ENCODE measurements around the gene SNAI3.
A peak's percentile ranks its signal among the peaks of the same experiment; 100 is the strongest.

SNAI3 gene

GRCh38 chr16:88686439-88687253 is at the start of gene SNAI3:
Gene SNAI3, minus strand, starts transcription at chr16:88686507. Its CDS starts 101 bp downstream, at chr16:88686406.
- DNase-seq (ENCODE audit: low read depth in 2 of 2, low spot score in 1 of 2): peak in 1 of 2 donors; percentile 73

GRCh38 chr16:88736088-88736487 is 49.8 kb upstream of the SNAI3 start:
- DNase-seq (ENCODE audit: low read depth in 2 of 2, low spot score in 1 of 2): no peak

DNA sequence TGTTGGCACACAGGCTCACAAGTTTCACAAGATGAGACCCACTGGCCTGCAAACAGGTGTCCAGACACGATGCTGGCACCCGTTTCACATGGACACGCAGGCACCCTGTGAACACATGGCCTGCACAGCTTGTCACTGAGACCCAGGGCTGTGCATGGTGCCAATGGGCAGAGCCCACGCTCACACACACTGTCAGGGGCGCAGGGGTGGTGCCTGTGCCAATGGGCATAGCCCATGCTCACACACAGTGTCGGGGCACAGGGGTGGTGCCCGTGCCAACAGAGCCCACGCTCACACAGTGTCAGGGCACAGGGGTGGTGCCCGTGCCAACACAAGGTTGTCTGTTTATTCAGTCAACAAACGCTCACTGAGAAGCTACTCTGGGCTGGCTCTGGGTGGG is 49.3 kb upstream of the SNAI3 start:
- DNase-seq (ENCODE audit: low read depth in 2 of 2, low spot score in 1 of 2): no peak

- DNase-seq (ENCODE audit: low read depth in 2 of 2, low spot score in 1 of 2): no peak
These were observed 48.8 kb upstream of the SNAI3 start for GRCh38 chr16:88735121-88735520.

- no peak for DNase-seq (ENCODE audit: low read depth in 2 of 2, low spot score in 1 of 2)
These were observed 48.0 kb upstream of the SNAI3 start for GRCh38 chr16:88734361-88734728.

- no peak for DNase-seq (ENCODE audit: low read depth in 2 of 2, low spot score in 1 of 2)
These were observed 47.5 kb upstream of the SNAI3 start for GRCh38 chr16:88733630-88734360.

DNA sequence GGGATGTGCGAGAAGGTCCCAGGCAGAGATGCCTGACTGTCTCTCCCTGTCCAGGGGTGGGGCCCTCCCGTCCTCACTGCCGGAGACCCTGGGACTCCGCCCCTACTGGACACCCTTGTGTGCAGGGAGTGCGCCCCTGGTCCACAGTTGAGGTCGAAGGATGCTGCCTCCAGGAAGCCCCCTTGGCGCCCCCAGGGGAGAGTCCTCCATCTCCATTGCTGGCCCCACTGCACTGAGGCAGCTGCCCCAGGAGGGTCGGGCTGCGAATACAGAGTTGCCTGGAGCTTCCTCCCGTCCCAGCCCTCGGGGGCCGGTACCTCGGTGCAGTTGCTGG is 46.6 kb upstream of the SNAI3 start:
- no peak for DNase-seq (ENCODE audit: low read depth in 2 of 2, low spot score in 1 of 2)

DNA sequence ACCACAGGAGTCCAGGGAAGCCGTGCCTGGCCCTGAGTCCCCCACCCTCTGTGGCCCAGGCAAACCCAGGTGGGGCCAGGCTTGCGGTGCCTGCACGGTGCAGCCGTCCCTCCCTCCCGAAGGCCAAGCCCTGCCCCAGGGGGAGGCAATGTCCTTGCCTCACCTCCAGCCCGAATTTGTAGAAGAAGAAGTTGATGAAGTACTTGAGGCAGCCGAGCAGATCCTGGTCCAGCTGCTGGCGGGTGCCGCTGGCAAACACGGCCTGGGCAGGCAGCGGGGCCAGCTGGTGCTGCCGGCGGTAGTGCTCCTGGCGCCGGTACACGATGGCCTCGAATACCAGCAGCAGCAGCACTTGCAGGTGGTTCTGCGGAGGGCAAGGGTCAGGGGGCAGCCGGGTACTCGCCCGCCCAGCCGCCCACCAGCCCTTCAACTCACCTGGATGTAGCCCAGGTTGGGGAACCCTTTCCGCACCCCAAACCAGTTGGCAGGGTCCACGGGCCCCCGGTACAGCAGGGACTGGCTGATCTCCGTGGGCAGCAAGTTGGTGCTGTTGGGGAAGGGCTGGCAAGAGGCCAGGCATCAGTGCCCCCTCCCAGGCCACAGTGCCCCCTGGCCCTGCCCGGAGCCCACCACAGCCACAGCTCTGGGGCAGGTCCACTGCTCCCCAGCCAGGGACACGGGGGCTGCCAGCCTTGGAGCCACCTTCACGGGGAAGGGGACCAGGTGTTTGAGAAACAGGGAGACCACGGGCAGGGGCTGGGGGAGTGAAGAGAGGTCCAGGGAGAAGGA is 46.1 kb upstream of the SNAI3 start:
- no peak for DNase-seq (ENCODE audit: low read depth in 2 of 2, low spot score in 1 of 2)

- DNase-seq (ENCODE audit: low read depth in 2 of 2, low spot score in 1 of 2): no peak
These were observed 45.4 kb upstream of the SNAI3 start for GRCh38 chr16:88731699-88732098.

GRCh38 chr16:88730632-88731607 is 44.6 kb upstream of the SNAI3 start:
- no peak for DNase-seq (ENCODE audit: low read depth in 2 of 2, low spot score in 1 of 2)

DNA sequence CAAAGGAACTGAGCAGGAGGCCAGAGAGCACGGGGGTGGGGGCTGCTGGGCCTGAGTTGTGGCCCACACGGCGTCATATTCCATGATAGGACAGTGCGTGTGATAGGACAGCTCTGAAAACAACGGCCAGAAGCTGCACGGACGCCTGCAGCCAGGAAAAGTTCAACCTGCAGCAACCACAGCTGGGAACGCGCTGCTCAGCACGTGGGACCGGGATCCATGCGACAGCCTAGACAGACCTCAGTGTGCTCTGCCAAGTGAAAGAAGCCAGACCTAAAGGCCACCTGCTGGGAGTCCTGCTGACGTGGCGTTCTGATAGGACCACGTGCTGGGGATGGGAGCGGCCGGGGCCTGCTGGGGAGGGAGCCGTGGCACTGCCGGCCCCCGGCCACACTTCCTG is 41.6 kb upstream of the SNAI3 start:
- DNase-seq (ENCODE audit: low read depth in 2 of 2, low spot score in 1 of 2): no peak

GRCh38 chr16:88726981-88727380 is 40.7 kb upstream of the SNAI3 start:
- no peak for DNase-seq (ENCODE audit: low read depth in 2 of 2, low spot score in 1 of 2)

GRCh38 chr16:88726408-88726749 is 40.1 kb upstream of the SNAI3 start:
- DNase-seq (ENCODE audit: low read depth in 2 of 2, low spot score in 1 of 2): no peak

DNA sequence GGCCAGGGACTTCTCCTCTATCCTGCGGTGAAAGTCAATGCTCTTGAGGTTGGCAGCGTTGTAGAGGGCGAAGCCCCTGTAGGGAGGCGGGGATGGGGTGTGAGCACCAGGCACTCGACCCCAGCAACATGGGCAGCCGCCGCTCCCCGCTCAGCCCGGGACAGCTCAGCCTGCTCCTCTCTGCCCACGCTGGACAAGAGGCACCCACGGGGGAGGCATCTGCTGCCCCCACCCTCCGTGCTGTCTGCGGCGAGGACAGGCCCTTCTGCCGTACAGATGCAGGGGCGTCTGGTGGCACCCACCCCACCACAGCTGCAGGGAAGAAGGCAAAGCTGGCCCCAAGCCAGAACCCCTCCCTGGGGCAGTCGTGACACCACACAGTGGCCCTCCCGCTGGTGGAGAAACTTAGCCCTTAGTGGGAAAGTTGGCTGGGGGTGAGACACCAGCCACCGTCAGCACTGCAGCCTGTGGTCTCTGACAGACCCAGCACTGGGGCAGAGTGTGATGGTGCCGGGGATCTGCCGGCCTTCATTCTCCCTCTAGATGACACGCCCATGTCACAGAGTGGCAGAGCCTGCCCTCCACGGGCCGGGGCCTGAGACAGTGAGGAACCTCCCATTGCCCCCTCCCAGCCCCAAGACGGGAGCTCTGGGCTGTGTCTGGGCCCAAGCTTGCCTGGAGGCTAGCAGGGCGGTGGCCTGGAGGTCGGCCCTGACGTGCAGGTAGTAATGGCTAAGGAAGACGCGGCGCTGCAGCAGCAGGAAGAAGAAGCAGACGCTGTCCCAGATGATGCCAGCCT is 39.5 kb upstream of the SNAI3 start:
- DNase-seq (ENCODE audit: low read depth in 2 of 2, low spot score in 1 of 2): no peak

- no peak for DNase-seq (ENCODE audit: low read depth in 2 of 2, low spot score in 1 of 2)
These were observed 38.7 kb upstream of the SNAI3 start for GRCh38 chr16:88724855-88725555.

- no peak for DNase-seq (ENCODE audit: low read depth in 2 of 2, low spot score in 1 of 2)
These were observed 37.6 kb upstream of the SNAI3 start for GRCh38 chr16:88723911-88724310.

DNA sequence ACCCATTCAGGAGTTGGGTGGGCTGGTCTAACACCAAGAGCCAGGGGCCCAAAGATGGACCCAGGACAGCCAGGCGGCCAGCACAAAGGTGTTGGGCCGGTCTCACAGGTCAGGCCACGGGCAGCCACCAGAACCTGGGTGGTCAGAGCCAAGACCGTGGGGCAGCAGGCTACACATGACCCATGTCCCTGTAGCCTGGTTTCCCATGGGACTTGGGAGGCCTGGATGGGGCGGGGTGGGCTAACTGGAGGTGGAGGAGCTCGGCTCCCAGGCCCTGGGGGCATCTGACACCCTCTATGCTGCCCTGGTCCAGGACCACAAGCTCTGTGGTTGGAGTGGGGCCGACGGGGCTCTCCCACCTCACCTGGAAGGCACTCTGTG is 37.2 kb upstream of the SNAI3 start:
- no peak for DNase-seq (ENCODE audit: low read depth in 2 of 2, low spot score in 1 of 2)

- no peak for DNase-seq (ENCODE audit: low read depth in 2 of 2, low spot score in 1 of 2)
These were observed 36.6 kb upstream of the SNAI3 start for GRCh38 chr16:88722784-88723506.

All from stimulated activated CD8-positive, alpha-beta memory T cell treated with anti-CD3 and anti-CD28 coated beads, Interleukin-4, amount 100 ng/mL, for 4 hours (primary cell).